ENCODE results near the gene C20orf173.
"Not testable (repeated sequence)": the region's sequence is repeated elsewhere in the genome, so short reads cannot be mapped to it uniquely, and the experiment has no call there.

Gene C20orf173, protein sequence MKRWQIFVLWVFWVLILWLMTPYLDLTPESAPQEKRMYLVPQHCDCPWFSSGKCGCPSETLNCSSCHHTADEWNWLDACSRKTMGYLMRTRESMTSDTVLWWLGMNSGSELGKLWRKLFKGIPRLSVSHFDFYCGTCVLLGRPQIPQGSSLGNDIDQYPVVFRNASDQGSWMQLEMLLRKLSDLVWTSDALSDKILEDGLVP

DNA sequence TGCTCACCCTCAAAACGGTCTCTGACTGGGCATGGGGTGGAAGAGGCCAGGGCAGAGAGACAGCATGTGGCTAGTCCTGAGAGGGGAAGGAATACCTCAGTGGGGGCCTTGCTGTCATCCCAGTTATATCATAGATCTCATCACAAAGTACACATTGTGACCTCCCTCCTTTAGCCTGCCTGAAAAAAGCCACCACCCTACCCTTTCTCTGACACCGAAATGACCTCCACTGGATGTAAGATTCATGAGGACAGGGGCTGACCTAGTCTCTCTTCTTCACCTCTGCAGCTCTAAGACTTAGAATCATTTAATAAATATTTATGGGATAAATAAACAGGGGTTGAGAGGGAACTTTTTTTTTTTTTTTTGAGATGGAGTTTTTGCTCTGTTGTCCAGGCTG, at the start of gene C20orf173:
Gene C20orf173, minus strand, starts transcription at position 101 of the 400 bp plus-strand sequence. CDS start 279 bp downstream, outside the sequence.
- no peak for DNase-seq (ENCODE audit: low read depth in 2 of 2, low spot score in 1 of 2)

DNA sequence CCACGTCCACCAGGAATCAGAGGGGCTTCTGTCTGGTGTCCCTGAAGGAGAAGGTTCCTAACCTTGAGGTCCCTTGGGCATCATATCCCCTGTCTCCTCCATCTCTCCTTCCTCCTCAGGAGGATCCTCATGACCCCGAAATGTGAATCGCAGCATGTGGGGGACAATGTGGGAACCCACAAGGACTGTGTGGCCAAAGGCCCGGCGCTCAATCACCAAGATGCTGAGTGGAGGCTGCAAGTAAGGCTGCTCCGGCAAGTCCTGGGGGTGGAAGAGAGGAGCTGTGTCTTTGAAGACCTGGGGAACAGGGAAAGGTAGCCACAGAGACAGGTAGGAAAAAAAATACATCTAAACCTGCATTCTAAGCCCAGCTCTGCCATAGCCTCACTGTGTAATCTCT, 49.7 kb upstream of the C20orf173 start:
- DNase-seq (ENCODE audit: low read depth in 2 of 2, low spot score in 1 of 2): no peak

DNA sequence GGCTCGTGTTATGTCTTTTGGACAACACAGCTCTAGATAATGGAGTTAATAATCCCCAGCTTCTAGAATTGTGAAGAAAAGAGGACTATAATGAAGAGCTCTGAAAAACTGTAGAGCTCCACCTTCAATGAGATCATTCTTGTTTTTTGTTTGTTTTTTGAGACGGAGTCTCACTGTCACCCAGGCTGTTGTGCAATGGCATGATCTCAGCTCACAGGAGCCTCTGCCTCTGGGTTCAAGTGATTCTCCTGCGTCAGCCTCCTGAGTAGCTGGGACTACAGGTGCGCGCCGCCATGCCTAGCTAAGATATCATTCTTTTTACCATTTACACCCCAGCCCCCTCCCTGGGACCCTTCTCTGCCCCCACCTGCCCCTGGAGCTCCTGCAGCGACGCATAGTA, 49.0 kb upstream of the C20orf173 start:
- no peak for DNase-seq (ENCODE audit: low read depth in 2 of 2, low spot score in 1 of 2)

- no peak for DNase-seq (ENCODE audit: low read depth in 2 of 2, low spot score in 1 of 2)
Measured at GRCh38 chr20:35576816-35577215, 47.4 kb upstream of the C20orf173 start.

GRCh38 chr20:35575958-35576357, 46.5 kb upstream of the C20orf173 start:
- no peak for DNase-seq (ENCODE audit: low read depth in 2 of 2, low spot score in 1 of 2)

GRCh38 chr20:35572838-35573237, 43.4 kb upstream of the C20orf173 start:
- DNase-seq (ENCODE audit: low read depth in 2 of 2, low spot score in 1 of 2): no peak

GRCh38 chr20:35571555-35571954, 42.1 kb upstream of the C20orf173 start:
- no peak for DNase-seq (ENCODE audit: low read depth in 2 of 2, low spot score in 1 of 2)

DNA sequence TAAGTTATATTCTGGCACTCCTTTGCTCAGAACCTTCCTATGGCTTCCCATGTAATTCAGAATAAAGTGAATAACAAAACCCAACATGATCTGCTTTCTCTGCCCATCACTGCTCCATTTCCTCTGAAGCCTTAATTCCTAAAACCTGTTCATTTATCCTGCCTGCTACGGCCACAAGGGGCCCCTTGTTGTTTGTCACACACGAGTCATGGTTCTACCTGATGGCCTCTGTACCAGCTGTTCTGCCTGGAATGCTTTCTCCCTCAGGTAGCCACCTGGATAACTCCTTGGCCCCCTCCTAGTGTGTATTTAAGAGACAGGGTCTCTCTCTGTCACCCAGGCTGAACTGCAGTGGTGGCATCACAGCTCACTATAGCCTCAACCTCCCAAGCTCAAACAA, 39.2 kb upstream of the C20orf173 start:
- no peak for DNase-seq (ENCODE audit: low read depth in 2 of 2, low spot score in 1 of 2)

DNA sequence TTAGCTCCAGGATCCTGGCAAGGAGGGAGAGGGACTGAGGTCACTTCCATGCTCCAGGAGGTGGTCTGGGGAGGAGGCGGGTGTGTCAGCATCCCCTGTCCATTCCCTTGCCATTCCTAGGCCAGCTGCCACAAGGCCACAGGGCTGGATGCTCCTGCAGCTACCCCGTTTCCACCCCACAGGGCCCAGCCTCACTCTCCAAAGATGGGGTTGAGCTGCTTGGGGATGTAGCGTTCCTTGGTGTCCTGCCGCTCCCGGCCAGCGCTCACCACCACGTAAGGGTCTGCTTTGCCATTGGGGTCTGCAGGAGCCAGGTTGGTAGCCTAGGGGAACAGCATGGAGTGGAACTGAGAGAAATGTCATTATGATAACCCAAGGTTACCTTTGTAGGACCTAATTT, 35.5 kb upstream of the C20orf173 start:
- DNase-seq (ENCODE audit: low read depth in 2 of 2, low spot score in 1 of 2): no peak

- DNase-seq (ENCODE audit: low read depth in 2 of 2, low spot score in 1 of 2): no peak
Measured at GRCh38 chr20:35563834-35564233, 34.4 kb upstream of the C20orf173 start.

- DNase-seq (ENCODE audit: low read depth in 2 of 2, low spot score in 1 of 2): no peak
Measured at GRCh38 chr20:35562541-35563110, 33.2 kb upstream of the C20orf173 start.

DNA sequence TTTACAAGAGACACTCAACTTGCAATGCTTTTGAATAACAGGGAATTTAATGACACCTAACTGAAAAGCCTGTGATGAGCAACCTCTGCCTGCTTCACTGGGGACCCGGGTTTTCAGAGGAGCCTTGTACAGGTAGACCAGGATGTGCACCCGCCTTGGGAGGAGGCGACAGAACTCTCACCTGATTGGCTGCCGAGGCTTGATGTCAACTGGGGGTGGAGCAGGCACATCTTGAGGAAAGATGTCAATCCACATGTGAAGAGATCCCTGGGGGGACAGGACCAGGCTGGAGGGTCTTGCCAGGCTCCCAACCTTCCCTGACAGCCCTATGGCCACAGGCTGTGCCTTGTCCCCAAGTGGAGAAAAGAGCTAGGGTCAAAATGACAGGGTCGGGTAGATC, 32.2 kb upstream of the C20orf173 start:
- DNase-seq (ENCODE audit: low read depth in 2 of 2, low spot score in 1 of 2): no peak

GRCh38 chr20:35561268-35561667, 31.8 kb upstream of the C20orf173 start:
- no peak for DNase-seq (ENCODE audit: low read depth in 2 of 2, low spot score in 1 of 2)

DNA sequence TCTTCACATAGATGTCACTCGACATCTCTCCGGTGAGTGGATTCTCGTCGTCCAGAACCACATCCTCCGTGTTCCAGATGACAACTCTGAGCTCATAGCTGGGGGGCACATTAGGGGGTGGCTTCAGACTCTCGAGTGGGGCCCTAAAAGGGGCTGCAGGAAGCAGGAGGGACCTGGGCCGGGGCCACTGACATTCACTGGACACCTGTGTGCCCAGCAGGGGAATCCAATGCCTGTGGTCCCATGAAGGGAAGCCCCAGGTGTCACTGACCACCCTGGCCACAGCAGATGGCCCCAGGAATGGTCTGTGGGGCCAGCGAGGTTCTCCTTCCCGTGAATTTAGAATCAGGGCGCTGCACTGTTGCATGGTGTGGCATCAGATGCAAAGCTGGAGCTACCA, 31.1 kb upstream of the C20orf173 start:
- no peak for DNase-seq (ENCODE audit: low read depth in 2 of 2, low spot score in 1 of 2)

DNA sequence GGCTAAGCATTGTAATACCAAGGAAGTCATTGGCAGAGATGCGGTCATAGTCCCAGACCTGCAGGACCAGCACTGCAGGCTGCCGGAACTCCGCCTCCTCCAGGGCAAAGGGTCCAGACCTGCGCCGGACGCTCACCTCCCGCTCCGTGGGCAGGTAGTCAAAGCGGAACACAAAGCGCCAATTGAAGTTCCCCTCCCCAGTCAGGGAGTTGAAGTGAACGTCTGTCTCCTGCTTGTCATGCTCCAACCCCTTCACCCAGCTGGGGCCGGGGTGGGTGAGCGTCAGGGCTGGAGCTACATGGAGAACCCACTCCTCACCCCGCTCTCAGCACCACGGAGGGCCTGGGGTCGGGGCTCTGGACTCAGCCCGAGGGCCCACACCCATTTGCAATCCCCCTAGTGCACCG, 30.7 kb upstream of the C20orf173 start:
- DNase-seq (ENCODE audit: low read depth in 2 of 2, low spot score in 1 of 2): no peak

- no peak for DNase-seq (ENCODE audit: low read depth in 2 of 2, low spot score in 1 of 2)
Measured at GRCh38 chr20:35559042-35559693, 29.7 kb upstream of the C20orf173 start.

DNA sequence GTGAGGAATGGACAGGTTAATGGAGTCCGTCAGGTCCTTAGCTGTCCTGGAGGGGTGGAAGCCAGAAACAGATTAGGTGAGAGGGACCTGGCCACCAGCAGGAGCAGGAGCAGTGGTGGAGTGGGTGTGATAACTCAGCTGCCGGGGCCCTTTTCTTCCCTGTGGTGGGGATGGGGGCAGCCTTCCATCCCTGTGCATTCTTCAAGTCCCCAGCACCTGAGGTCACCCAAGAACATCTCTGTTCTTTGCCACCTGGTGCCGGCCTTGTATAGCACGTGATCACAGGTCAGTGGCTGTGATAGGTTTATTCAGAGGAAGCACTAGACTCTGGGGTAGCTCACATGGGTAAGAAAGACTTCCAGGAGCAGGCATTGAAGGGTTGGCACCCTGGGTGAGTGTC, 29.0 kb upstream of the C20orf173 start:
- DNase-seq (ENCODE audit: low read depth in 2 of 2, low spot score in 1 of 2): no peak

DNA sequence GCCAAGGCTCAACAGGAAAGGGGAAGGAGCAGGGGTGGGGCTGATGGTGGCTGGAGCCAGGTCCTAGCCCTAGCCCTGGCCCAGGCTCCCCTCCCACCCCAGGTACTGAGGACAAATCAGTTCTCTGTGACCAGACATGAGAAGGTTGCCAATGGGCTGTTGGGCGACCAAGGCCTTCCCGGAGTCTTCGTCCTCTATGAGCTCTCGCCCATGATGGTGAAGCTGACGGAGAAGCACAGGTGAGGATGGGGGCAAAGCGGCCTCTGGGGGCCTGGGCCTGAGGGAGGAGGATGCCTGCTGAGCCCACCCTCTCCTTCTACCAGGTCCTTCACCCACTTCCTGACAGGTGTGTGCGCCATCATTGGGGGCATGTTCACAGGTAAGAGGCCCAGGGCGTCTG, 27.4 kb upstream of the C20orf173 start:
- DNase-seq (ENCODE audit: low read depth in 2 of 2, low spot score in 1 of 2): no peak

DNA sequence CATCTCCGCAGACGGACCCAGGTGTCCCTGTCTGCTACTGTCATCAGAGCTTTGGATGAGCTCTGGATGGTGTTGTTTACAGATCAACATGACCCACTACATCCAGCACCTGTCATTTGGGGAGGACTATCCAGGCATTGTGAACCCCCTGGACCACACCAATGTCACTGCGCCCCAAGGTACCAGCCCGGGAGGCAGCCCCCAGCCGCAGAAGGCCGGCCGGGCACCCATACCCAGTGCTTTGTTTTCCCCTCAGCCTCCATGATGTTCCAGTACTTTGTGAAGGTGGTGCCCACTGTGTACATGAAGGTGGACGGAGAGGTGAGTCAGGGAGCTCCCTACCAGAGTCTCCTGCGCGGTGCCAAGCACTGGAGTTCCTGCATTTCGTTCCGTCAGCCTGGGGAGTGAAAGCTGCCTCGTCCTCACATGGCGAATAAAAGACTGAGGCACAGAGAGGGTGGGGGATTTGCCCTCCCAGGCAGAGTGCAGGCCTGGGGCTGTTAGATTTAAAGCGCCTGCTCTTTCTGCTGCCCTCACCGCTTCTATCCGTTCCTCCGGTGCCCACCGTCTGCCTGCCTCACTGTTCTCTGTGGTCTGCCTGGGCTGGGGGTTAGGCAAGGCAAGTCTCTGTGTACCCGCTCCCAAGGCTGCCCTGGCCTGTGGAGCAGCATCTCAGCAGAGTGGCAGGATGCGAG, 26.6 kb upstream of the C20orf173 start:
- DNase-seq (ENCODE audit: low read depth in 2 of 2, low spot score in 1 of 2): no peak

GRCh38 chr20:35555461-35555860, 26.0 kb upstream of the C20orf173 start:
- DNase-seq (ENCODE audit: low read depth in 2 of 2, low spot score in 1 of 2): not testable (repeated sequence)

DNA sequence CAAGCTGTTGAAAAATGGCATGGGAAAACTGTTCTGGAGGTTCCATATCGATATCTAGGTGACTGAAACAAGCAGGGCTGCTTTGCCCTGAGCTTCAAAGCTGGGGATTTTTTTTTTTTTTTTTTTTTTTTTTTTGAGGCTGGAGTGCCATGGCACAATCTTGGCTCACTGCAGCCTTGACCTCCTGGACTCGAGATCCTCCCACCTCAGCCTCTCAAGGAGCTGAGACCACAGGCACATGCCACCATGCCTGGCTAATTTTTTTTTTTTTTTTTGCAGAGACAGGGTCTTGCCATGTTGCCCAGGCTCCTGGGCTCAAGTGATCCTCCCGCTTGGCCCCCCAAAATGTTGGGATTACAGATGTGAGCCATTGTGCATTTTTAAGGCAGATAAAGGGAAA, 23.5 kb upstream of the C20orf173 start:
- DNase-seq (ENCODE audit: low read depth in 2 of 2, low spot score in 1 of 2): no peak

DNA sequence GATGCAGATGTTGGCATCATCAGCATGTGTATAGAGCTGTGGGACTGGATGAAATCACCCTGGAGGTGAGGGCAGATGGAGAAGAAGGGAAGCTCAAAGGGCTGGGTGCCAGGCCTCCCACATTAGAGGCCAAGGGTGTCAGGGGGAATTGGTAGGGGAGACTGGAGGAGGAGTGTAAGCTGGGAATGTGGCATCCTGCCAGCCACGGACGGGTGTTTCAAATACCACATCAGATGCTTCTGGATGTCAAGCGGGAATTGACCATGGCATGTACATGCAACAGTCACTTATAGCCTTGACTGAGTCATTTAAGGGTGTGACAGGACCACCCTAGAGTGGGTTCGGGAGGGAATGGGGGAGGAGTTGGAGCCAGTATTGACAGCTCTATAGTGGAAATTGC, 22.1 kb upstream of the C20orf173 start:
- DNase-seq (ENCODE audit: low read depth in 2 of 2, low spot score in 1 of 2): no peak

Measured in stimulated activated CD8-positive, alpha-beta memory T cell treated with anti-CD3 and anti-CD28 coated beads, Interleukin-4, amount 100 ng/mL, for 1 hour (primary cell).